HFF-Myc (cell line): ENCODE data around the gene DNAAF8.
"Not testable (repeated sequence)": the region's sequence is repeated elsewhere in the genome, so short reads cannot be mapped to it uniquely, and the experiment has no call there.

Source experiments
- DNase-seq: peaks from one replicate; pipeline ENCODE4 v3.0.0-alpha.2; 2011; ENCODE audit warnings: low read depth; ENCODE audit errors: extremely low read depth
- H3K4me3 ChIP-seq: replicated peaks from 2 replicates; pipeline ENCODE4 v1.5.1; 2011; ENCODE audit warnings: low read depth, mild to moderate bottlenecking, control low read depth, low read length
- TF ChIP-seq, protein P1 (sequence below): IDR thresholded peaks from 2 replicates; pipeline ENCODE4 v1.5.1; 2012; ENCODE audit warnings: mild to moderate bottlenecking, low read depth, low read length, control low read depth; ENCODE audit errors: missing control alignments

Gene DNAAF8

DNA sequence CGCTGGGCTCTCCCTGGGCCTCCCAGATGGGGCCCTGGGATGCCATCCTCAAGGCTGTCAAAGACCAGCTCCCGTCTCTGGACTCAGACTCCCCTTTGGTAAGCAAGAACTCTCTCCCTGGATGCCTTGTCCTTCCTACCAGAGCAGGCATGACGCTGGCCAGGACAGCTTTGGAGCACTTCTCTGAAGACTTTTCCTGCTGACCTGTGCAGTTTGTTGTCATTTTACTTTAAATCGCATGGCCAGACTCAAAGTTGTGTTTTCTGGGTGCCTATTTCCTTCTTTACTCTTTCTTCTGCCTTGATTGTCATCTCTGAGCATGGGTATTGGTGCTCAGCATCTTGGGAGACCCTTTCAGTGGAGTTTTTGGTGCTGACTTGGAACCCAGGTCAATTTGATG, 2.2 kb downstream of the DNAAF8 start:
- H3K4me3 ChIP-seq, result no peak overlapping the region
- no peak for DNase-seq
- TF ChIP-seq, protein P1, sequence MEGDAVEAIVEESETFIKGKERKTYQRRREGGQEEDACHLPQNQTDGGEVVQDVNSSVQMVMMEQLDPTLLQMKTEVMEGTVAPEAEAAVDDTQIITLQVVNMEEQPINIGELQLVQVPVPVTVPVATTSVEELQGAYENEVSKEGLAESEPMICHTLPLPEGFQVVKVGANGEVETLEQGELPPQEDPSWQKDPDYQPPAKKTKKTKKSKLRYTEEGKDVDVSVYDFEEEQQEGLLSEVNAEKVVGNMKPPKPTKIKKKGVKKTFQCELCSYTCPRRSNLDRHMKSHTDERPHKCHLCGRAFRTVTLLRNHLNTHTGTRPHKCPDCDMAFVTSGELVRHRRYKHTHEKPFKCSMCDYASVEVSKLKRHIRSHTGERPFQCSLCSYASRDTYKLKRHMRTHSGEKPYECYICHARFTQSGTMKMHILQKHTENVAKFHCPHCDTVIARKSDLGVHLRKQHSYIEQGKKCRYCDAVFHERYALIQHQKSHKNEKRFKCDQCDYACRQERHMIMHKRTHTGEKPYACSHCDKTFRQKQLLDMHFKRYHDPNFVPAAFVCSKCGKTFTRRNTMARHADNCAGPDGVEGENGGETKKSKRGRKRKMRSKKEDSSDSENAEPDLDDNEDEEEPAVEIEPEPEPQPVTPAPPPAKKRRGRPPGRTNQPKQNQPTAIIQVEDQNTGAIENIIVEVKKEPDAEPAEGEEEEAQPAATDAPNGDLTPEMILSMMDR, result no peak

DNA sequence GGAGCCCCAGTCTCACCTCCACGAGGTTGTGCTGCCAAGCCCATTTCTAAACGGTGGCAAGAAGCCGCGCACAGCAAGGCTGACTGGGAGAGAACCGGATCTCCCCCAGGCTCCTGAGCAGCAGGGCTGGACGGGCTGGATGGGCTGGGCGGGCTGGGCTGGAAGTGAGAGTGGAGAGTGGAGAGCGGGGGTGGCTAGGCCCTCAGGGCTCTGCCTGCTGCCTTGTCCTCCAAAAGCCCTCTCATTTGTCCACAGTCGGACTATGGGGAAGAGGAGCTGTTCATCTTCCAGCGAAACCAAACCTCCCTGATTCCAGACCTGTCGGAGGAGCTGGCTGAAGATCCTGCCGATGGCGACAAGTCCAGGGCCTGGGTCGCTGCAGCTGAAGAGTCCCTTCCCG, 3.2 kb downstream of the DNAAF8 start:
- no peak overlapping the region for H3K4me3 ChIP-seq
- no peak for DNase-seq
- TF ChIP-seq, protein P1, result no peak

DNA sequence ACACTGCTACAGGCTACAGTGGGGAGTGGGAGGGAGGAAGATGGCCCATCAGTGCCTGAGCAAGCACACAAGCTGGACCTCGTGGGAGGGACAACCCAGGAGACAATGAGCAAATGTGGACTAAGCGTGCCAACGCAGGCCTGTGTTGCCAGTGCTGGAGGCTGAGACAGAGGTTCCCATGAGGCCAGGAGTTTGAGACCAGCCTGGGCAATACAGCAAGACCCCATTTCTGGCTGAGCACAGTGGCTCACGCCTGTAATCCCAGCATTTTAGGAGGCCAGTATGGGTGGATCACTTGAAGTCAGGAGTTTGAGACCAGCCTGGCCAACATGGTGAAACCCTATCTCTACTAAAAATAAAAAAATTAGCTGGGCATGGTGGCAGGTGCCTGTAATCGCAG, 4.0 kb downstream of the DNAAF8 start:
- DNase-seq, H3K4me3 ChIP-seq: not testable (repeated sequence)

DNA sequence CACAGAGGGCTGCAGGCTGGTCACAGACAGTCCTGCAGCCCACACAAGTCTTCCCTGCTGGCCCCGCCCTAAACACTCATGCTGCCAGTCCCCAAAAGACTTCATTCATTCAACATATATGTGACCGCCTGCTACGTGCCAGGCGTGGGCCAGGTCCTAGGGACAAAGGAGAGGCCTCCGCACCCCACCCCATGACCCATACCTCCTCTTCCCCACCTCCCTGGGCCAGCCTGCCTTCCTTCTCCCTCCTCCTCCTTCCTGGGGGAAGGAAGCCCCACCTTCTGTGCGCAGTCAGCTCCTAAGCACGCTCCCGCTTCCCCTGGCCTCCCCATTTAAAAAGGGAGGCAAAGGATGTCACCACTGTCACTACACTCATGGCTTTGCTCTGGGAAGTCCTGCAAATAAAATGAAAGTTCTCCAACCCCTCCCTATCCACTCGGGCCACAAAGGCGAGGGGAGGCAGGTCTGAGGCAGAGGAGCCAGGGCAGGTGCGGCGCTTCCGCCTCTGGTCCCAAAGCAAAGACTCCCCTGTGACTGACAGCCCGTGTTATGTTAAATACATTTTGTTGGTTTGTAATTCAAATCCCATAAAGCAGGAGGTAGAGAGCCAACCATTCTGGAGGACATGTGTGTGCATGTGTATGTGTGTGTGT, 9.0 kb downstream of the DNAAF8 start:
- no peak overlapping the region for H3K4me3 ChIP-seq
- DNase-seq, result no peak
- TF ChIP-seq, protein P1, result no peak

DNA sequence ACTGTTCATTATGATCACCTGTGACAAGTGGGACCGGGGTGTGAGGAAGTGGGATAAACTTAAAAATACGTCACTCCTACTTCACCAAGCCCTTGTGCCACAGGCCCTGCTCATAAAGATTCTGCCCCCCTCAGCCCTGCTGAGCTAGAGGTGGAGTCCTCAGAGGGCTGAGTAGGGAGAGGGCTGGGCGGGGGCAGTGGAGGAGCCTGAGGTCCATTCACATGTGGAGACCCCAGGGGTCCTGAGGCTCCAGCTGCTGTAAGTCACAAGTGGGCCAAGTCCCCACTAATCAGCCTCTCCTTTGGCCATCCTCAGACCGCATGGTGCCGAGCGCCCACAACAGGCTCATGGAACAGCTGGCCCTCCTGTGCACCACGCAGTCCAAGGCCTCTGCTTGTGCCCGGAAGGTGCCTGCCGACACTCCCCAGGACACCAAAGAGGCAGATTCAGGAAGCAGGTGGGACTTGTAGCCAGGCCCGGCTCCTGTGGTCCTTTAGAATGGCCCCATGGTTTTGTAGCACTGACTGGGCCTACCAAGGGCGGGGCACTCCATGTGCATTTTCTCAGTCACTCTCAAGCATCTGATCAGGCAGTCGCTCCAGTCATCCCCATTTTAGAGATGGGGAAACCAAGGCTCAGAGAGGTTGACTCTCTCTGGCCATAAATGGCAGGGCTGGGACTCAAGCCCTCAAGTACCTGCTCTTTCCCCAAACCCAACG, 10.4 kb downstream of the DNAAF8 start:
- DNase-seq, result no peak
- no peak overlapping the region for H3K4me3 ChIP-seq
- TF ChIP-seq, protein P1, result no peak

DNA sequence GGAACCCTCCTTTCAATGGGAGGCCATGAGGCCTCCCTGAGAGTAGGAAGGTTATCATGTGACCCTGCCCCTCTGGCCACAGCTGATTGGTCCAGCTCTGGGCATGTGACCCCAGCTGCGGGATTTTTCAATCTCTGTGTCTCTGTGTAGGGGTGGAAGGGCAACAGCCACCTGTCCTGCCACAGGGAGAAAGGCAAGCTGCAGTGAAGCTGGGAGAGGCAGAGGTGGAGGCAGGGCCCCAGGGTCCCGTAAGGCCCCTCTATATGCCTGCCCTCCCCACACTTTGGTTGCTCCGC, 10.9 kb downstream of the DNAAF8 start:
- TF ChIP-seq, protein P1, result no peak
- DNase-seq, result no peak

DNA sequence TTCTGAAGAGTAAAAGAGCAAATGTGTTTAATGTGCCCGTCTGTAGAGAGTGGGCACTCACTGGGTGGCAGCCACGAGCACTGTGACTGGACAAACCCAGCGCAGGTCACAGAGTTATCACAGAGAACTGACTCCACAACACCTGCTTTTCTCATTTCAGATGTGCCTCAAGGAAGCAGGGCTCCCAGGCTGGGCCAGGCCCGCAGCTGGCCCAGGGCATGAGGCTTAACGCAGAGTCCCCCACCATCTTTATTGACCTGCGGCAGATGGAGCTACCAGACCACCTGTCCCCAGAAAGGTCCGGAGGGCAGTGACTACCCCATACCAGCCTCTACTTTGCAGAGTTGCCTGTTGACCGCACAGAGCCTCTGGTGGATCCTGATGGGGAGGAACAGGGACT, 11.9 kb downstream of the DNAAF8 start:
- TF ChIP-seq, protein P1, result no peak
- H3K4me3 ChIP-seq, result no peak overlapping the region
- no peak for DNase-seq

More for the DNA sequence above, 10.9 kb downstream of the DNAAF8 start:
- no peak overlapping the region for H3K4me3 ChIP-seq
